Stimulated activated CD4-positive, alpha-beta T cell treated with anti-CD3 and anti-CD28 coated beads, TNF-alpha, amount 100 ng/mL, for 48 hours (primary cell): ENCODE data around the gene VAV2.

Experiments used
- DNase-seq, 3 donors: peaks; one replicate each; pipeline ENCODE4 v3.0.0-alpha.2; 2020; ENCODE audit warnings: low read depth in 3 of 3

The VAV2 gene

GRCh38 chr9:133782157-133783130, 209.7 kb downstream of the VAV2 start:
- peak; percentile 35 to 66 (median 41) for DNase-seq

- no peak for DNase-seq
These were observed 210.3 kb downstream of the VAV2 start for GRCh38 chr9:133781828-133782135.

- no peak for DNase-seq
These were observed 210.9 kb downstream of the VAV2 start for GRCh38 chr9:133780962-133781827.

DNA sequence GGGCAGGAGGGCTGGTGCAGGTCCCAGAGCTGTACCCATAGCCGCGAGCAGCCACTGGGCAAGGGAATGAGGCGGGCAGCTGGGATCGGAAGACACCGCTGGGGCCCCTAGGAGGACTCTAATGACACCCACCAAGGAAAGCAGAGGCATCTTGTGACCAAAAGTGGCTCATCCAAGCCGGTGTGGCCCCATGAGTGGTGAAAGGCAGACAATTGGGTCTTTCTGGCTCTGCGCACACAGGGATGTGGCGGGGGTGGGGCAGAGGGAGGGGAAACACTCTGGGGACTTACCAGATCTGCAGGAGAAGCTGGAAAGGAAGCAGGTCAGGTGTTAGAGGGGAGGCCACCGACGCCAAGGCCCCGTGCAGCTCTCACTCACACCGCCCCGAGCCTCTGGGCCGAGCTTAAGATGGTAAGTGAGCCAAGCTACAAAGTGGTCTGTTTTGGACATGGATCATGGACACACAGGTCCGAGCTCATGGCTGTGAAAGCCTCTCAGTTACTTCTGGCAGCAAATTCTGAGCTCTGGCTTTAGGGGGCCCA, 211.6 kb downstream of the VAV2 start:
- no peak for DNase-seq

- no peak for DNase-seq
These were observed 212.4 kb downstream of the VAV2 start for GRCh38 chr9:133779516-133780403.

DNA sequence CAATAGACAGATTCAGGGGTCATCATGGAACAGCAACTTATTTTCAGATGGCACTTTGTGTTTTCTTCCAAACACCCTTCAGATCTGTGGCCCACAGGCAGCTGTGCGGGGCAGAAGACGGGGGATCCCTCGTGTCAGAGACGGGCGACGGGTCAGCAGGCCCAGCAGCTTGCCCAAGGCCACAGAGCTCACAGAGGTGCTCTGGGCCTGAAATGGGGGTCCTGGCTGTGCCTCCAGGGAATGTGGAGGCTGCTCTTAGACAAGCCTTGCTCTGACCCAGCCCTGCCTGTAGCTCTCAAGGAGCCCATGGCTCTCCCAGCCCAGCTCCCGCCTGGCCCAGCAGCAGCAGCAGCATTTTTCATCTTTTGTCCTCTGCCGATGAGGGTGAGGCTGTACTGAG, 213.0 kb downstream of the VAV2 start:
- no peak for DNase-seq

DNA sequence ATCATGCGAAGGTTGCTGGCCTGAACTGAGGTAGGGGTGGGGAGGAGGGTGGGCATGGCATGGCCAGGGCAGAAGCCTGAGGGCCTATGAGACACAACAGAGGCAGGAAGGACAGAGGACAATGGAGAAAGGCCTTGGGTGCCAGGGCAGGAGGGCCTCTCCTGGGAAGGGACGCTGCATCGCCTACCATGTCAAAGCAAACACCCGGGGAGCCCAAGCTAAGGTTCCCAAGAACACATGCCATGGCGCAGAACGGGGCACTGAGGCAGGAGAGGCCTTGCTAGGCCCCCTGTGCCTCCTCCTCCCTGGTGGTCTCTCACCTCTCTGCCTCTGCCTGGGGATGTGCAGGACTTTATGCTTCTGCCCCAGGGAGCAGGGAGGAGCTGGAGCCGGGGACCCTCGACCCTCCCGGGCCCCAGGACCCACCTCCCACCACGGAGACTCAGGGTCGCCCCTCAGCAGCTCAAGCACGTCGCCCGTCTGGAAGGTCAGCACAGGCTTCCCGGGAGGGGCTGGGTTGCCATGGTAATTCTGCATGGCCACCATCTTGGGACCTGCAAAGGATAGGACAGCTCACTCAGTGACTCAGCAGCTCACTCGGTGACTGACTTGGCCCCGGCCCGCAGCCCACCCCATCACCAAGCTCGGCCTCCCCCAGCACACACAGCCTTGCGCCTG, 213.6 kb downstream of the VAV2 start:
- no peak for DNase-seq

DNA sequence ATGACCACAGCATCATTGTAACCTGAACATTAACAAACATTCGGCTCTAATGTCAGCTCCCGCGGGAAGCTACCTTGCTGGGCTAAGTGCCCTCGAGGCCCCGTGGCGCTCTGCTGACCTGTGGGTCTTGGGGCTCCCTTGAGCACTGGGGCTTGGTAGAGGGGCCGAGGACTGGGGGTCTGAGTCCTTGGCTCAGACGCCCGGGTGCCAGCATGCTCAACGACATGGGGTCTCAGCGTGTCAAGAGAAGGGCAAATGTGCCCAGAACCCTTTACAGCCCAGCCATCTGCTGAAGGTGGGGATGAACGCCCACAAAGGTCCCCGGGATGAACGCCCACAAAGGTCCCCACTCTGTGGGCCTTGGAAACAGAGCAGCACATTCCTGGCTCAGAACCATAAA, 214.3 kb downstream of the VAV2 start:
- no peak for DNase-seq

DNA sequence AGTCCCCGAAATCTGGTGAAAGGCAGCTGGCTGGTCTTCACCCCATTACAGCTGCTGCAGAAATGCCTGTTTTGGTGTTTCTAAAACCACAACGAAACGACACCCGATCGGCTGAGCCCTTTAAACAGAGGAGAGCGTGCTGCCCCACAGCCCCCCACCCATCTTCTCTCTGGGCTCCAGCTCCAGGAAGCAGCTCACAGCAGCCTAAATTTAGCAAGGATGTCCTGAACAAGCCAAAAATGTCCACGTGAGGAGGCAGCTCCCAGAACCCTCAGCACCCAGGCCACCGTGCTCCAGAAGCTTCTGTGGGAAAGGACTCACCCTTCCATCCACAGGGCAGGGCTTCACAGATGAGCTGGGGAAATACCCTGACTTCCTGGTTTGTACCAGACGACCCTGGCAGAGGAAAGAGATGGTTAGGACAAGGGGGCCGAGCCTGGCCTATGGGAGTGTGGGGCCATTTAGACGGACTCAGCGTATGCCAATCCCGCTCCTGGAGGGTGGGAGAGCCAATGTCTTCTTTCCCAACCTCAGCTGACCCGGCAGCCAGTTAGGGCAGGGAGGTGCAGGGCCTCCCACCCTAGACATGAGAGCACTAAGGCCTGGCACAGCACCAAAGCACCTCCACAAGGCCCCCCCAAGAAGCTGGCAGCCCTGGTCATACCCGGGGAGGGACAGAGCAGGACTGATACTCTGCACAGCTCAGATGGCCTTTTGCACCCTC, 214.9 kb downstream of the VAV2 start:
- DNase-seq: no peak

- no peak for DNase-seq
These were observed 215.9 kb downstream of the VAV2 start for GRCh38 chr9:133775951-133776905.

GRCh38 chr9:133775291-133775690, 216.8 kb downstream of the VAV2 start:
- DNase-seq: no peak

GRCh38 chr9:133774799-133775198, 217.3 kb downstream of the VAV2 start:
- DNase-seq: no peak

DNA sequence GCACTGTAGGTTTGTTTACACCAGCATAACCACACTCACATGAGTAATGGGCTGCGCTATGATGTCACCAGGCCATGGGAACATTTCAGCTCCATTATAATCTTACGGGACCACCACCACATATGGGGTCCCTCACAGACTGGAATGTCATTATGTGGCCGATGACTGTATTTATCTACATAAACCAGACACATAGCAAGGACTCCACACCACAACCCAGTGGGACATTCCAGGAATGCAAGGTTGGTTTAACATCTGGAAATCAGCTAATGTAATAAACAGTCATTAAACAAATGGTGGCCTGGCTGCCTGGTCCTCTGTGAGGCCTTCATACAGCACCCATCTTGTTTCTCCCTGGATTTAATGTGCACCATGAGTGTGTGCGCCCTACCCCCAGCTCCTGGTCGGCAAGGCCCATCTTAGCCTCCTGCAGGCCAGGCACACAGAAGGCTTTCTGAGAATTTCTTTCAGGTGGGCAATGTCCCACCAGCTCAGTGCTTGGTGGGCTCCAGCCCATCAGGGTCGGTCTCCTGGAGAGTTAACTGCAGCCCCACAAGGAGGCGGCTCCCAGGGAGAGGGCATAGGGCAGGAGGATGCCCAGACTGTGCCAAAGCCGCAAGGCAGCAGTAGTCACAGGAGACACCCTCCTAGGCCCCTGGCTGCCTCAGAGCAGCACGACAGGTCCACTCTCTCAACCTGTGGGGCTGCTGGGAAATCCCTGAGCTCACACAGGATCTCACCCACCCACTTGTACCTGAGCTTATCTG, 218.1 kb downstream of the VAV2 start:
- DNase-seq: no peak

GRCh38 chr9:133772581-133772980, 219.5 kb downstream of the VAV2 start:
- DNase-seq: no peak

DNA sequence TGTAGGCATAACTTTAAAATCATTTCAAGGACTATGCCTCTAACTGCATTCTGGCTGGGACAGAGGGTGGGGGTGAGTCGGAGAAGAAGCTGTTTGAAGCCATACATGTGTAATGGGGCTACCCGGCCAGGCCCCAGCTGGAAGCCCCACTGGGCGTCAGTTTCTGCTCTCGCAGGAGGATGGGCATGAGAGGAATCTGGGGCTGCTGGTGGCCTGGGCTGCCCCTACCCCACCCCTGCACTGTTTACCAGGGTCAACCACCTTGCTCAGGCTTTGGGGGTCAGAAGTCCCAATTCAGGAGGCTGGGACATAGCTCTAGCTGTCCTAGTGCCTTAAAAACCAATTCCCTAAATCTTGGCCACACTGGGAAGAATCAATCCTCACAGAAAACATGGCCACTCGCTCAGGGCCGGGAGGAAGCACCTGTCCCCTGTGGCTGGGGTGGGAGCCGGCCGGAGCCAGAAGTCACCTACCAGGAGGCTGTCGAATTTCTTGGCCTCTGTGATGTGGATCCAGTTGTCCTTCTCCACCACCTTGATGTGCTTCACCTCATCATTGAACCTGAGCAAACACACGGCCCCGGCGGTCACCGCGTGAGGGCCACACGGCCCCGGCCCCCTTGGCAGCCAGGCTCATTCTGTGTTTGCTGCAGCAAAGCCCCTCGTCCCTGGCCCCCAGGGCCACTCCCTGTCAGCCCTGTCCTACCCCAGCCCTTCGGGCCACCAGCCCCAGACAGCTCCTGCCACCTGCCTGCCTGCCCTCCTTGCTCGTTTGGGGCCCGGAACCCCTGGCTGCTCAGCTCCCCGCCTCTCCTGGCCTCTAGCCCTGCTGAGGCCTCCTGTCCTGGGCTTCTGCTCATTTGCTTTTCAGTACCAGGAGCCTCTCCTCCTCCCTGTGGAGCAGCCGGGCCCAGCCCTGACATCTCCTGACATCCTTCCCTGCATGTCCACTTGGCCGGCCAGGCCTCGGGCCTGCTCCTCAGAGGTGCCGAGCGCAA, 220.3 kb downstream of the VAV2 start:
- DNase-seq: no peak

DNA sequence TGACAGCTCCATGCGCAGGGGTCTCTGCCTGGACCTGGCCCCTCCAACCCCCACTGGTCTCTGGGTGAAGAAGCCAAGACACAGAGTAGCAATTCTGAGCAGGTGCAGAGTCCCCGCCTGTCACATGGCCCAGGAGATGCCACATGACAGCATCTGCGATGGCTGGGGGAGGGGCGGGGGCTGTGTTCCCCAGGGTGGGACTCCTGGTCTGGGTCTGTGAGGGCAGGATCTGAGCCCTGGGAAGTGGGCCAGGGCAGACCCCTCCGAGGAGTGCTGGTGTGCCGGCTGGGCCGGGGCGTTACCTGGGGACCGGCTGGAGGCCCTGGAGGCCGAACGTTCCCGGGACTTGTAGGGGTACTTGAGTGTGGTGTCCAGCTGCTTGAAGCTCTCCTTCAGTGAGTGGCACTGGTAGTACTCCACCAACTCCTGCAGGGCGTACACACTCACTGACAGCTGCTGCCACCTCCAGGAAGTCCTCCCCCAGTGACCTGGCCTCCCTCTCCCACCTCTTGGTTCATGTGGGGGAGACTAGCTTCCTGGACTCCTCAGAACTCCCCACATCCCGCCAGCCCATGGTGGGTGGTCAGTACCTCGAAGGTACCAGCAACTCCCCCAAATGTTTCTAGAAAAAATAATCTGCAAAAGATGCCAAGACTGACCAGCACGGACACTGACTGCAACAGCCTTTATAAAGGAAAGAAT, 221.9 kb downstream of the VAV2 start:
- no peak for DNase-seq
